Mammary epithelial cell (primary cell): Measurements from ENCODE around the gene GIN1.

ENCODE experiments used
- EZH2 ChIP-seq: IDR thresholded peaks from 2 replicates; pipeline ENCODE4 v1.6.1; 2012; ENCODE audit warnings: low read length, inconsistent platforms, borderline replicate concordance
- TF ChIP-seq, protein P1 (sequence below), 2 donors: IDR thresholded peaks in 1 of 2; conservative IDR thresholded peaks in 1 of 2; 2 replicates each; pipeline ENCODE4 v1.5.1; 2011 to 2012; ENCODE audit warnings: inconsistent platforms in 2 of 2, low read length in 2 of 2, mild to moderate bottlenecking in 2 of 2, control low read depth in 1 of 2, low read depth in 1 of 2; ENCODE audit not compliant: insufficient read depth in 1 of 2; ENCODE audit errors: extremely low read depth in 1 of 2

DNA sequence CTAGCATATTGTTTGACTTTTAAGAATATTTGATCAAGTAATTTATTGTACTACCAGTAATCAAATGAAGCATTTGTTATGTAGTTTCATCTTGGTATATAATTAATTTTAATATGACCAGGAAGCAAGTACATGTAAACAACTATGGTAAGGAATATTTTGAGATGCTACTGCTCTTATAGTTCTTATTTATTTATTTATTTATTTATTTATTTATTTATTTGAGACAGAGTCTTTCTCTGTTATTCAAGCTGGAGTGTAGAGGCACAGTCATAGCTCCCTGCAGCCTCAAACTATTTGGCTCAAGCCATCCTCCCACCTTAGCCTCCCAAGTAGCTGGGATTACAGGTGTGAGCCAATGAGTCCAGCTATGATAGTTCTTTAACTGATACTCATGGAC is 8.3 kb upstream of the GIN1 start:
- no peak for TF ChIP-seq EZH2
- TF ChIP-seq, protein P1, sequence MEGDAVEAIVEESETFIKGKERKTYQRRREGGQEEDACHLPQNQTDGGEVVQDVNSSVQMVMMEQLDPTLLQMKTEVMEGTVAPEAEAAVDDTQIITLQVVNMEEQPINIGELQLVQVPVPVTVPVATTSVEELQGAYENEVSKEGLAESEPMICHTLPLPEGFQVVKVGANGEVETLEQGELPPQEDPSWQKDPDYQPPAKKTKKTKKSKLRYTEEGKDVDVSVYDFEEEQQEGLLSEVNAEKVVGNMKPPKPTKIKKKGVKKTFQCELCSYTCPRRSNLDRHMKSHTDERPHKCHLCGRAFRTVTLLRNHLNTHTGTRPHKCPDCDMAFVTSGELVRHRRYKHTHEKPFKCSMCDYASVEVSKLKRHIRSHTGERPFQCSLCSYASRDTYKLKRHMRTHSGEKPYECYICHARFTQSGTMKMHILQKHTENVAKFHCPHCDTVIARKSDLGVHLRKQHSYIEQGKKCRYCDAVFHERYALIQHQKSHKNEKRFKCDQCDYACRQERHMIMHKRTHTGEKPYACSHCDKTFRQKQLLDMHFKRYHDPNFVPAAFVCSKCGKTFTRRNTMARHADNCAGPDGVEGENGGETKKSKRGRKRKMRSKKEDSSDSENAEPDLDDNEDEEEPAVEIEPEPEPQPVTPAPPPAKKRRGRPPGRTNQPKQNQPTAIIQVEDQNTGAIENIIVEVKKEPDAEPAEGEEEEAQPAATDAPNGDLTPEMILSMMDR (conservative IDR thresholded peaks at IDR 0.05 in 1 of 2, IDR thresholded peaks at IDR 0.05 in 1 of 2; ENCODE audit: extremely low read depth in 1 of 2, insufficient read depth in 1 of 2, low read depth in 1 of 2, low read length in 2 of 2) = no peak
